HG02938 (cell line): Measurements from ENCODE around the gene AUTS2.

Experiments used
- ATAC-seq: cut with Tn5 transposase; IDR thresholded peaks from one replicate; pipeline ENCODE4 v1.9.1; 2021; ENCODE audit warnings: mild to moderate bottlenecking, moderate library complexity; ENCODE audit not compliant: unreplicated experiment

Gene AUTS2

GRCh38 chr7:69598081-69598486 lies at the start of gene AUTS2:
Gene AUTS2, plus strand, starts transcription at chr7:69598475. Its CDS starts 1,179 bp downstream, at chr7:69599654.
- peak; percentile 44 for ATAC-seq

DNA sequence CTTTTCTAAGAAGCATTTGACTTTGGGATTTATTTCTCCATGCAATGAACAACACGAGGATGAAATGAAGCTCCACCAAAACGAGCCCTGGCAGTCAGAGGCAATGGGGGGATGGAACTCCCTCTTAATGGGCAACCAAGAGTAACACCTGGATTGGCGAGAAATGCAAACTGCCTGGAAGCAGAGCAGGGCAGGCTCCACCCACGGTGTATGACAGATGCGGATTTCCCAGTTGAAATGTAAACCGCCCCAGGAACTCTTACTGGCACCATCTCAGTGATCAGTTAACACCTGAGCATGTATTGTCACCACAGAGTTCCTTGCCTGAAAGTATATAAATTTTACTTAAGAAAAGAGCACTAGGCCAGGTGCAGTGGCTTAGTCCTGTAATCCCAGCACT lies 47.3 kb upstream of the AUTS2 start:
- no peak for ATAC-seq

DNA sequence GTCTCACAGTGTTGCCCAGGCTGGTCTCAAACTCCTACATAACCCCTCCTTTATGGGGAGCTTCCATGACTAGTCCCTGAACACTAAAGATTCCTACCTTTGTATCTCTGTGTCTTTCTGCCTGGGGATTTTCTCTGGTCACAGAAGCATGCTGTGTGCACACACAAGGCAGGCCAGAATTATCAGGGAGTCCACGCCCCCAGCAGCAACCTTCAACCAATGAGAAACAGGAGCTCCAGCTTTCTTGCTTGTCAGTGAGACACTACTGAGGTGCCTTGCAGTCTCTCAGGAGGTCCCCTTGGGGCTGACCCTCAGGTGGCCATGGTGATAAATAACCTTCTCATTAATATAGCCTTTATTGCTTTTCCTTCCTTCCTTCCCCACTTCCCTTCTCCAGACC lies 45.1 kb upstream of the AUTS2 start:
- ATAC-seq: no peak

GRCh38 chr7:69561266-69561960 lies 36.9 kb upstream of the AUTS2 start:
- ATAC-seq: no peak

DNA sequence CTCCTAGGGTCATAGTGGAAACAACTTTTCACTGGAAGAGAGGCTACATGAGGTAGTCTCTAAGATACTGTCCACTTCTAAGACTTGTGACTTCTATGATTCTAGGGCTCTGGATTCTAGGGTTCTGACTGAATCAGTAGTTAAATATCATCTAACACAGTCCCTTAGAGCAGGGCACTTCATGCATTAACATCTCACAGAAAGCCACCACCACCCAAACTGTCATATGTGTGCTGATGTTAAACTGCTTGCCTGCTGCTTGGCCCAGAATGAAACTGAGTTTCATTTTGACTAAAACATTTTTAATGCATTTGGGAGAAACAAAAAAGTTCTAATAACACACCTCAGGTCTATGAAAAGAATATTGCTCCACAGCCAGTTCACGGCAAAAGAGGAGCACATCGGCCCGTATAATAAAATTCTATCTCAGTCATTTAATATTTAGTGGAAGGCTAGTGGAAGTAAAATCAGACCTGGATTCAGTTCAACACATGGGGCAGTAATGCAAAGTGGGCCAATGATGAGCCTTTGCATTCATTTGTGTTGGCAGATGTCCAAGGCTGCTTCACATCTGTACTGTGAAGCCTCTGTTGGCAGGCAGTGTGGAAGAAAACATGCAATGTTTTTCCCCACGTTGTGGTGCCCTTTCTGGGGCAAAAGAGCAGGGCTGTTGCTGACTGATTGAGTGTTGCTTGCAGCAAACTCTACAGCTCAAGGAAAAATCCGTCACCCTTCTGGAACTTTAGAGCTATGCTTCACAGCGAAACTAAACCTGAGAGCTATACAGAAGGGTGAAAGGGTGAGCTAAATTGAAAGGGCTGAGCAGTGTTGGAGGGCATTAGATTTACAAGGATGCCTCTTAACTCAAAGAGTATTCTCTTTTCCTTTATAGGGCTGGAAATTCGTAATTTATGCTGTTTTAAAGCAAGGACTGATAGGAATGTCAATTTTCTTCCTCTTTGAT lies 33.5 kb upstream of the AUTS2 start:
- peak; percentile 62 for ATAC-seq

GRCh38 chr7:69567800-69568199 lies 30.5 kb upstream of the AUTS2 start:
- no peak for ATAC-seq

DNA sequence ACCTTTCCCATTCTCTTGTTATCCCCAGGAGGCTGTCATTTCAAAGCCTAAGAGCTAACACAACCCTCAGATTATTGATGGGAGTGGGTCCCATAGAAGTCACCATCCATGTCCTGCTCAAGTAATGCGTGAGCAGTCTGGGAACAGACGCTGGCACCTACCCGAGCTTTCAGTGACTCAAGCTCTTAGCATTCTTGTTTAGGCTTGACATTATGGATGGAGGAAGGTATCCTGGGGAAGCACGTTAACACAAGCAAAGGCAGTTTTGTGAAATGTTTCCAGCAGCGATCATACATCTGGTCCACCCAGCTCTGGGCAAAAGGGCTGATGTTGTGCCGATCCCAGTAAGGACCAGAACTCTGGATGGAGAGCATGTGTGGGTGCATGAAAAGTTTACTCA lies 30.0 kb upstream of the AUTS2 start:
- ATAC-seq: no peak

DNA sequence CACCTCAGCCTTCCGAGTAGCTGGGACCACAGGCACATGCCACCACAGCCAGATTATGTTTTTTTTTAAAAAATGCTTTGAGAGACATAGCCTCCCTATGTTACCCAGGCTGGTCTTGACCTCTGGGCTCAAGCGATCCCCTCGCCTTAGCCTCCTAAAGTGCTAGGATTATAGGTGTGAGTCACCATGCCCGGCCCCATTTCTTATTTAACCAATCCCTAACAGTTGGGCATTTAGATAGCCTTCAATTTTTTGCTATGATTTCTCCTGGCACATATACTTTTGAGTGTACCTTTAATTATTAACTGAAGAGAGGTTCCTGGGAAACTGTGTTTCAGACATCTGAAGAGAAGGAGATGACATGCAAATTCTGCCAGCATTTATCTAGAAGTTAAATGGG lies 22.6 kb upstream of the AUTS2 start:
- ATAC-seq: no peak

- ATAC-seq: no peak
Measured at GRCh38 chr7:69577221-69577620, 21.1 kb upstream of the AUTS2 start.

DNA sequence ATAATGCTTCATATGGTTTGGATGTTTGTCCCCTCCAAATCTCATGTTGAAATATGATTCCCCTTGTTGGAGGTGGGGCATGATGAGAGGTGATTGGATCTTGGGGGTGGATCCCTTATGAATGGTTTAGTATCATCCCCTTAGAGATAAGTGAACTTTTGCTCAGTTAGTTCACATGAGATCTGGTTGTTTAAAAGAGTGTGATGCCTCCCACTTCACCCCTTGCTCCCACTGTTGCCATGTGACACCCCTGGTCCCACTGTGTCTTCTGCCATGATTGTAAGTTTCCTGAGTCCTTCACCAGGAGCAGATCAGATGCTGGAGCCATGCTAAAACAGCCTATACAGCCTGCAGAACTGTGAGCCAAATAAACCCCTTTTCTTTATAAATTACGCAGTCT lies 13.1 kb upstream of the AUTS2 start:
- no peak for ATAC-seq

- ATAC-seq: no peak
Measured at GRCh38 chr7:69586321-69586720, 12.0 kb upstream of the AUTS2 start.

- no peak for ATAC-seq
Measured at GRCh38 chr7:69588773-69589172, 9.5 kb upstream of the AUTS2 start.

DNA sequence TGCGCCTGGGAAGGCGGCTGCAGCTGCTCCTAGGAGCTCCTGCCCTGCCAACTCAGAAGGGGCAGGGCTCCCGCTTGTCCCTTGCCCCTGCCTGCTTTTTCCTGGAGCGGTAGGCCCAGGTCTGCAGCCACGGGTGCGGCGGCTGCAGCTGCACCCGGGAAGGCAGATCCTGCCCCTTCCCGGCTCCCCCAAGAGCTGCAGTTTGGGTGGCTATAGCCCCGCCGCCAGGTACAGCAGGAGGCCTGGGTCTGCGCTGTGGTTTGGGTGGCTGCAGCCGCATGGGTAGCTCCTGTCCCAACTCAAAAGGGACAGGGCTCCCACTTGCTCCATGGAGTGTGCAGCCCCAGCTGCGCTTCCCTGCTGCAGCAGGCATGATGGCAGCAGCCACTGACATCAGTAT lies 6.5 kb upstream of the AUTS2 start:
- no peak for ATAC-seq

- no peak for ATAC-seq
Measured at GRCh38 chr7:69593511-69593910, 4.8 kb upstream of the AUTS2 start.

DNA sequence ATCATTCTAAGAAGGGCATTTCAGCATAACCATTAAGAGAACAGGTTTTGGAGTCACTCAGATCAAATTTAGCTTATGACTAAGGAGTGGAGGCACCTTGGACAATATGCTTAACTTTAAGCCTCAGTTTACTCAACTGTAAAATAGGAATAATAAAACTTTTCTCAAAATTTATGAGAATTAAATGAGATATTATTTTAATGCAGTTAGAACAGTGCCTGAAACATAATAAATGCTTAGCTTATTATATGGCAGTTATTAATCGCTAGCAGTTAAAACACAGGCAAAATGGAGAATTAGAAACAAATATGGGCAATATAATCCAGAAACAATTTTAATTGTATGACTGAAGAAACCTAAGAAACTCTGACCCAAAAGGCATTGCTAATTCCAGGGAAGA lies 2.9 kb upstream of the AUTS2 start:
- no peak for ATAC-seq

GRCh38 chr7:69596056-69596455 lies 2.2 kb upstream of the AUTS2 start:
- no peak for ATAC-seq

- no peak for ATAC-seq
Measured at GRCh38 chr7:69596723-69597277, 1.5 kb upstream of the AUTS2 start.

GRCh38 chr7:69597278-69598076 lies 798 bp upstream of the AUTS2 start:
- peak; percentile 17 for ATAC-seq

GRCh38 chr7:69598487-69599285 lies 411 bp downstream of the AUTS2 start:
- no peak for ATAC-seq

- ATAC-seq: no peak
Measured at GRCh38 chr7:69599286-69599954, 1.1 kb downstream of the AUTS2 start.
